Skeletal muscle tissue (tissue), 4 donors: Measurements from ENCODE around the gene LRRTM4. TPM values are rescaled to one million over a fixed set of nuclear protein-coding genes. Genes with fewer than 3 reads are reported as not detected.

Source experiments
- H3K27ac ChIP-seq: one replicate; pipeline ENCODE4 v1.7.0; 2013; ENCODE audit warnings: mild to moderate bottlenecking, low read depth, low read length, inconsistent platforms
- H3K27me3 ChIP-seq, 3 donors: one replicate each; pipeline ENCODE4 v1.7.0; 2013; ENCODE audit warnings: low read length in 3 of 3; ENCODE audit not compliant: control insufficient read depth in 3 of 3, insufficient read depth in 3 of 3
- H3K36me3 ChIP-seq, 3 donors: one replicate each; pipeline ENCODE4 v1.7.0; 2013; ENCODE audit warnings: low read length in 3 of 3; ENCODE audit not compliant: control insufficient read depth in 3 of 3, insufficient read depth in 3 of 3
- H3K4me1 ChIP-seq, 3 donors: one replicate each; pipeline ENCODE4 v1.7.0; 2013; ENCODE audit warnings: low read length in 3 of 3, mild to moderate bottlenecking in 3 of 3; ENCODE audit not compliant: control insufficient read depth in 3 of 3, insufficient read depth in 3 of 3
- H3K4me3 ChIP-seq, 3 donors: one replicate each; pipeline ENCODE4 v1.7.0; 2013; ENCODE audit warnings: low read length in 3 of 3
- H3K9ac ChIP-seq, 3 donors: one replicate each; pipeline ENCODE4 v1.7.0; 2013; ENCODE audit warnings: low read length in 3 of 3, mild to moderate bottlenecking in 3 of 3, moderate library complexity in 2 of 3, low read depth in 1 of 3
- H3K9me3 ChIP-seq, 3 donors: one replicate each; pipeline ENCODE4 v1.7.0; 2013; ENCODE audit warnings: low read length in 3 of 3; ENCODE audit not compliant: control insufficient read depth in 3 of 3
- total RNA-seq: library from RNA; depleted of rRNA; stranded (reverse); fragments of >200 nt; gene quantifications from one replicate; pipeline ENCODE4 v1.2.3, GENCODE V29; 2014
- donor health status: Osteomylitis.

The LRRTM4 gene
- total RNA-seq, 1 donor from 2014 or later, result 1.6 TPM

- H3K27me3 ChIP-seq, result no peaks in the 10 kb centered on the region
- no peaks in the 10 kb centered on the region for H3K4me1 ChIP-seq
- H3K9ac ChIP-seq, result no peak overlapping the region
- H3K9me3 ChIP-seq, result no peaks in the 10 kb centered on the region
- H3K36me3 ChIP-seq, result no peaks in the 10 kb centered on the region
- H3K4me3 ChIP-seq, result no peak overlapping the region
- H3K27ac ChIP-seq, result no peak overlapping the region
These were observed 504.0 kb downstream of the LRRTM4 start for GRCh38 chr2:77018219-77018618.

- Histone ChIP-seq H3K36me3 (no peaks in the 10 kb centered on the region), H3K27me3 (no peaks in the 10 kb centered on the region), H3K4me1 (no peaks in the 10 kb centered on the region), H3K9ac (no peak overlapping the region), H3K27ac (no peak overlapping the region), H3K4me3 (no peak overlapping the region), H3K9me3 (no peaks in the 10 kb centered on the region)
These were observed 504.8 kb downstream of the LRRTM4 start for GRCh38 chr2:77017355-77017745.

GRCh38 chr2:77016443-77017354 lies 505.5 kb downstream of the LRRTM4 start:
- H3K36me3 ChIP-seq, result no peaks in the 10 kb centered on the region
- no peak overlapping the region for H3K9ac ChIP-seq

GRCh38 chr2:77013953-77014352 lies 508.2 kb downstream of the LRRTM4 start:
- no peak overlapping the region for H3K4me3 ChIP-seq
- H3K9me3 ChIP-seq, result no peaks in the 10 kb centered on the region
- no peaks in the 10 kb centered on the region for H3K27me3 ChIP-seq
- no peak overlapping the region for H3K9ac ChIP-seq
- no peaks in the 10 kb centered on the region for H3K4me1 ChIP-seq
- no peaks in the 10 kb centered on the region for H3K36me3 ChIP-seq
- no peak overlapping the region for H3K27ac ChIP-seq

More at GRCh38 chr2:77016443-77017354, 505.5 kb downstream of the LRRTM4 start:
- Histone ChIP-seq H3K27me3 (no peaks in the 10 kb centered on the region), H3K4me3 (no peak overlapping the region), H3K27ac (no peak overlapping the region), H3K9me3 (no peaks in the 10 kb centered on the region), H3K4me1 (no peaks in the 10 kb centered on the region)

- no peaks in the 10 kb centered on the region for H3K27me3 ChIP-seq
- no peak overlapping the region for H3K27ac ChIP-seq
- no peaks in the 10 kb centered on the region for H3K36me3 ChIP-seq
- H3K4me1 ChIP-seq, result no peaks in the 10 kb centered on the region
- no peak overlapping the region for H3K9ac ChIP-seq
- H3K4me3 ChIP-seq, result no peak overlapping the region
- no peaks in the 10 kb centered on the region for H3K9me3 ChIP-seq
These were observed 508.7 kb downstream of the LRRTM4 start for GRCh38 chr2:77013457-77013856.

GRCh38 chr2:77009307-77009706 lies 512.9 kb downstream of the LRRTM4 start:
- Histone ChIP-seq H3K4me1 (no peaks in the 10 kb centered on the region), H3K27me3 (no peaks in the 10 kb centered on the region), H3K9me3 (no peaks in the 10 kb centered on the region), H3K36me3 (no peaks in the 10 kb centered on the region), H3K4me3 (no peak overlapping the region), H3K27ac (no peak overlapping the region), H3K9ac (no peak overlapping the region)

- H3K4me3 ChIP-seq, result no peak overlapping the region
- H3K9me3 ChIP-seq, result no peaks in the 10 kb centered on the region
- no peaks in the 10 kb centered on the region for H3K4me1 ChIP-seq
- H3K36me3 ChIP-seq, result no peaks in the 10 kb centered on the region
- H3K27me3 ChIP-seq, result no peaks in the 10 kb centered on the region
- H3K27ac ChIP-seq, result no peak overlapping the region
- H3K9ac ChIP-seq, result no peak overlapping the region
These were observed 513.3 kb downstream of the LRRTM4 start for GRCh38 chr2:77008853-77009252.

GRCh38 chr2:77007686-77008085 lies 514.5 kb downstream of the LRRTM4 start:
- no peak overlapping the region for H3K27ac ChIP-seq
- H3K4me1 ChIP-seq, result no peaks in the 10 kb centered on the region
- H3K4me3 ChIP-seq, result no peak overlapping the region
- H3K36me3 ChIP-seq, result no peaks in the 10 kb centered on the region
- no peaks in the 10 kb centered on the region for H3K9me3 ChIP-seq
- H3K27me3 ChIP-seq, result no peaks in the 10 kb centered on the region
- no peak overlapping the region for H3K9ac ChIP-seq

GRCh38 chr2:77005522-77005921 lies 516.7 kb downstream of the LRRTM4 start:
- Histone ChIP-seq H3K36me3 (no peaks in the 10 kb centered on the region), H3K27ac (no peak overlapping the region), H3K9me3 (no peaks in the 10 kb centered on the region), H3K4me1 (no peaks in the 10 kb centered on the region), H3K9ac (no peak overlapping the region), H3K4me3 (no peak overlapping the region), H3K27me3 (no peaks in the 10 kb centered on the region)

- H3K36me3 ChIP-seq, result no peaks in the 10 kb centered on the region
- H3K9me3 ChIP-seq, result no peaks in the 10 kb centered on the region
- no peaks in the 10 kb centered on the region for H3K27me3 ChIP-seq
- H3K27ac ChIP-seq, result no peak overlapping the region
- no peak overlapping the region for H3K4me3 ChIP-seq
- H3K4me1 ChIP-seq, result no peaks in the 10 kb centered on the region
- H3K9ac ChIP-seq, result no peak overlapping the region
These were observed 520.3 kb downstream of the LRRTM4 start for GRCh38 chr2:77001895-77002294.
